ENCODE data around the gene SELENON.

GRCh38 chr1:25763493-25763892, 36.5 kb upstream of the SELENON start:
- TF ChIP-seq, protein P1, sequence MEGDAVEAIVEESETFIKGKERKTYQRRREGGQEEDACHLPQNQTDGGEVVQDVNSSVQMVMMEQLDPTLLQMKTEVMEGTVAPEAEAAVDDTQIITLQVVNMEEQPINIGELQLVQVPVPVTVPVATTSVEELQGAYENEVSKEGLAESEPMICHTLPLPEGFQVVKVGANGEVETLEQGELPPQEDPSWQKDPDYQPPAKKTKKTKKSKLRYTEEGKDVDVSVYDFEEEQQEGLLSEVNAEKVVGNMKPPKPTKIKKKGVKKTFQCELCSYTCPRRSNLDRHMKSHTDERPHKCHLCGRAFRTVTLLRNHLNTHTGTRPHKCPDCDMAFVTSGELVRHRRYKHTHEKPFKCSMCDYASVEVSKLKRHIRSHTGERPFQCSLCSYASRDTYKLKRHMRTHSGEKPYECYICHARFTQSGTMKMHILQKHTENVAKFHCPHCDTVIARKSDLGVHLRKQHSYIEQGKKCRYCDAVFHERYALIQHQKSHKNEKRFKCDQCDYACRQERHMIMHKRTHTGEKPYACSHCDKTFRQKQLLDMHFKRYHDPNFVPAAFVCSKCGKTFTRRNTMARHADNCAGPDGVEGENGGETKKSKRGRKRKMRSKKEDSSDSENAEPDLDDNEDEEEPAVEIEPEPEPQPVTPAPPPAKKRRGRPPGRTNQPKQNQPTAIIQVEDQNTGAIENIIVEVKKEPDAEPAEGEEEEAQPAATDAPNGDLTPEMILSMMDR (conservative IDR thresholded peaks at IDR 0.05), result no peak
- no peak for TF ChIP-seq ZFX (IDR thresholded peaks at IDR 0.05)
